Ovary (tissue), 9 donors: ENCODE measurements around the gene C2CD3. TPM values are rescaled to one million over a fixed set of nuclear protein-coding genes. Genes with fewer than 3 reads are reported as not detected.

Experiments used
- DNase-seq, 5 donors: peaks; one replicate each; pipeline ENCODE4 v3.0.0-alpha.2; 2019 to 2020
- H3K27ac ChIP-seq, 2 donors: fragments of 200-600 bp; one replicate each; pipeline versions ENCODE4 v1.5.1 to v1.8.0; 2019 to 2022
- H3K27me3 ChIP-seq: fragments of 200-600 bp; one replicate; pipeline ENCODE4 v1.8.0; 2022
- H3K36me3 ChIP-seq: fragments of 200-600 bp; sonication (generic); one replicate; pipeline ENCODE4 v1.5.1; 2019
- H3K4me1 ChIP-seq: one replicate; pipeline ENCODE4 v1.8.1; 2013; ENCODE audit warnings: mild to moderate bottlenecking, moderate library complexity; ENCODE audit not compliant: insufficient read depth
- H3K4me3 ChIP-seq: fragments of 200-600 bp; sonication (generic); one replicate; pipeline ENCODE4 v1.5.1; 2017
- H3K9me3 ChIP-seq, 2 donors: fragments of 200-600 bp in 1 of 2; sonication (generic) in 1 of 2; one replicate each; pipeline versions ENCODE4 v1.5.1 to v1.8.1; 2013 to 2019; ENCODE audit warnings: mild to moderate bottlenecking in 1 of 2, moderate library complexity in 1 of 2
- EP300 ChIP-seq: sonication (generic); formaldehyde crosslinking; IDR thresholded peaks from one replicate; pipeline ENCODE4 v1.6.1; 2017; ENCODE audit warnings: antibody characterized with exemption
- POLR2A ChIP-seq: fragments of 450-650 bp; IDR thresholded peaks from one replicate; pipeline ENCODE4 v1.6.1; 2017; ENCODE audit warnings: antibody characterized with exemption, mild to moderate bottlenecking, moderate library complexity
- WGBS, 3 donors: extraction: QIAGEN DNeasy Blood & Tissue Kit in 1 of 3; methylation state at CpG; one replicate each; pipeline versions ENCODE4 v1.1.5 to v1.1.7; 2013 to 2017; 5-methylcytosine and 5-hydroxymethylcytosine counted together
- intact Hi-C, 4 donors: fragments of 100-400 bp; cut with DNase I; formaldehyde crosslinking; loops; one replicate each; pipeline versions ENCODE4 v1.11.0 to v1.15.1; 2022 to 2023
- polyA plus RNA-seq, 2 donors: library from polyadenylated mRNA; stranded (reverse); fragments of 200-250 nt in 1 of 2; fragments of 350-450 nt in 1 of 2; fragmentation: Illumina TruSeq in 1 of 2; extraction: RNeasy Lipid Tissue Mini Kit (QIAGEN cat#74804) in 1 of 2; gene quantifications; one replicate each; pipeline ENCODE4 v1.2.3, GENCODE V29; 2013 to 2014
- total RNA-seq, 7 donors: library from RNA; depleted of rRNA in 2 of 7; stranded (reverse); fragments of >200 nt in 2 of 7; fragmentation: NEBNext Ultra II Directional in 3 of 7; extraction: Animal tissue kit (Norgen Biotek cat#: 25700) in 3 of 7; gene quantifications; one replicate each; pipeline versions ENCODE4 v1.1.0 to v1.2.4, GENCODE V29; 2016 to 2023
- TF ChIP-seq, protein P1 (sequence below), 3 donors: fragments of 450-650 bp in 2 of 3; fragments of 200-600 bp in 1 of 3; IDR thresholded peaks; one replicate each; pipeline versions ENCODE4 v1.5.1 to v1.8.0; 2016 to 2022; ENCODE audit warnings: antibody characterized with exemption in 3 of 3, mild to moderate bottlenecking in 1 of 3
- donor health status: DM: no; HTN: no; CAD: no; lungs with moderate emphysema.
- donor health status: DM: no; HTN: no; CAD: no.
- donor health status: Bipolar disorder and iron deficiency.
- donor health status: DM: yes; HTN: yes; CAD: no.
- donor health status: DM: no; HTN: no; CAD: no.
- donor health status: DM: yes; HTN: yes; CAD: no.

C2CD3 gene
- total and polyA plus RNA-seq, 9 donors: 9.3 to 33.5 (median 17.5) TPM

- no peak for DNase-seq
- no peaks in the 10 kb centered on the region for H3K4me1 ChIP-seq
- no peaks in the 10 kb centered on the region for H3K9me3 ChIP-seq
- no peaks in the 10 kb centered on the region for H3K27me3 ChIP-seq
- no peak overlapping the region for H3K27ac ChIP-seq
- no peak overlapping the region for H3K4me3 ChIP-seq
- 97 to 100% (median 100%) methylated on average over 1 of the region's 1 CpG for WGBS, 3 donors
- TF ChIP-seq EP300 (no peak), POLR2A (no peak)
- TF ChIP-seq, protein P1, sequence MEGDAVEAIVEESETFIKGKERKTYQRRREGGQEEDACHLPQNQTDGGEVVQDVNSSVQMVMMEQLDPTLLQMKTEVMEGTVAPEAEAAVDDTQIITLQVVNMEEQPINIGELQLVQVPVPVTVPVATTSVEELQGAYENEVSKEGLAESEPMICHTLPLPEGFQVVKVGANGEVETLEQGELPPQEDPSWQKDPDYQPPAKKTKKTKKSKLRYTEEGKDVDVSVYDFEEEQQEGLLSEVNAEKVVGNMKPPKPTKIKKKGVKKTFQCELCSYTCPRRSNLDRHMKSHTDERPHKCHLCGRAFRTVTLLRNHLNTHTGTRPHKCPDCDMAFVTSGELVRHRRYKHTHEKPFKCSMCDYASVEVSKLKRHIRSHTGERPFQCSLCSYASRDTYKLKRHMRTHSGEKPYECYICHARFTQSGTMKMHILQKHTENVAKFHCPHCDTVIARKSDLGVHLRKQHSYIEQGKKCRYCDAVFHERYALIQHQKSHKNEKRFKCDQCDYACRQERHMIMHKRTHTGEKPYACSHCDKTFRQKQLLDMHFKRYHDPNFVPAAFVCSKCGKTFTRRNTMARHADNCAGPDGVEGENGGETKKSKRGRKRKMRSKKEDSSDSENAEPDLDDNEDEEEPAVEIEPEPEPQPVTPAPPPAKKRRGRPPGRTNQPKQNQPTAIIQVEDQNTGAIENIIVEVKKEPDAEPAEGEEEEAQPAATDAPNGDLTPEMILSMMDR (IDR thresholded peaks at IDR 0.05): no peak
- intact Hi-C loops: no loop called here
- H3K36me3 ChIP-seq: no peaks in the 10 kb centered on the region
Observed at GRCh38 chr11:74206746-74207145, 35.9 kb upstream of the C2CD3 start.

DNA sequence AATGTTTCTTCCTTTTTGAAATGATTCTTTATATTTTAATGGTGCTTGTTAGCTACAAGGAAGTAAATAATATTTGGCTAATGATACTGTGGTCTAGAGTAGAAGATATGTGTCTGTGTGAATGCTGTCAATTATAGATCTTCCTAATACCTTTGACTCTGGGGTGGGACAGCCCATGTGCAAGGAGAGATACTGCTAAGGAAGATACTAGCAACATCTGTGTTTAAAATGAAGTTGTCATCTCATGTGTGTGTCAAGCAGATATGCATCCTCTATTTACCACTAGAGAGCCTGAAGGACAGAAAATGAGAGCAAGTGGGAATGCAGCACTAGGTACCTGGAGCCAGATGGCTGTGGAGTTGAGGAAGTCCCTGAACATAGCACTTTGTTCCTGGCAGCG is 34.4 kb upstream of the C2CD3 start:
- WGBS, 3 donors: 92 to 98% (median 93%) methylated on average over 1 of the region's 1 CpG

GRCh38 chr11:74204701-74205100 is 33.9 kb upstream of the C2CD3 start:
- TF ChIP-seq, protein P1 (IDR thresholded peaks at IDR 0.05): no peak
- TF ChIP-seq EP300: no peak
- TF ChIP-seq POLR2A: no peak
- H3K36me3 ChIP-seq: no peaks in the 10 kb centered on the region
- intact Hi-C loops: no loop called here

More for the DNA sequence above, 34.4 kb upstream of the C2CD3 start:
- TF ChIP-seq POLR2A (no peak), EP300 (no peak)
- TF ChIP-seq, protein P1 (IDR thresholded peaks at IDR 0.05): no peak
- no peaks in the 10 kb centered on the region for H3K27me3 ChIP-seq
- no peaks in the 10 kb centered on the region for H3K36me3 ChIP-seq
- H3K4me3 ChIP-seq: no peak overlapping the region
- no peak for DNase-seq
- no peak overlapping the region for H3K27ac ChIP-seq
- no peaks in the 10 kb centered on the region for H3K9me3 ChIP-seq
- H3K4me1 ChIP-seq: no peaks in the 10 kb centered on the region
- intact Hi-C loops: no loop called here

DNA sequence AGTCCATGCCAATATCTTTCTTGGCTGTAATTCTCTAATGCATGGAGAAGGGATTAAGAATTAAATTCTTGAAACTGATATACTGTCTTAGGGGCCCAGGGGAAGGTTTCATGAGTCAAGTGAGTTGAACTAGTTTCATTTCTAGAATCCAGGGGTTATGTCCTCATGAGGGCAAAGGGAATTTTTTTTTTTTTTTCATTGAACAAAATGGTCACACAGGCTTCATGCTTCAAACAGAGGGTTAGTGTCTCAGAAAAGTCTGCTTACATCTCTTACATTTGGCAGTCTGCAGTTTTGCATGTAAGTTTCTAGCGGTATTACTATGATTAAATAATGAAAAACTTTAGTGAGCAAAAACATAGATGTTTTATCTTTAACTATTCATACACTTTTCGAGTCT is 33.2 kb upstream of the C2CD3 start:
- DNase-seq: no peak
- Histone ChIP-seq H3K4me1 (no peaks in the 10 kb centered on the region), H3K9me3 (no peaks in the 10 kb centered on the region), H3K4me3 (no peak overlapping the region), H3K27me3 (no peaks in the 10 kb centered on the region), H3K36me3 (no peaks in the 10 kb centered on the region), H3K27ac (no peak overlapping the region)
- TF ChIP-seq, protein P1 (IDR thresholded peaks at IDR 0.05): no peak
- TF ChIP-seq POLR2A: no peak
- TF ChIP-seq EP300: no peak
- WGBS, 3 donors: 92 to 95% (median 93%) methylated on average over 2 of the region's 2 CpGs
- intact Hi-C loops: no loop called here

More at GRCh38 chr11:74204701-74205100, 33.9 kb upstream of the C2CD3 start:
- no peak for DNase-seq
- Histone ChIP-seq H3K9me3 (no peaks in the 10 kb centered on the region), H3K27me3 (no peaks in the 10 kb centered on the region), H3K4me1 (no peaks in the 10 kb centered on the region), H3K27ac (no peak overlapping the region), H3K4me3 (no peak overlapping the region)
- WGBS, 3 donors: 51 to 80% (median 62%) methylated on average over 1 of the region's 1 CpG
